Stromal cell of bone marrow (primary cell): ENCODE data around the gene CDK17.
"Not testable (repeated sequence)": the region's sequence is repeated elsewhere in the genome, so short reads cannot be mapped to it uniquely, and the experiment has no call there.

Source experiments
- DNase-seq: peaks from one replicate; pipeline ENCODE4 v3.0.0-alpha.2; 2012; ENCODE audit warnings: low read depth

Gene CDK17

GRCh38 chr12:96387981-96388380 is 12.3 kb downstream of the CDK17 start:
- DNase-seq: no peak

- no peak for DNase-seq
Measured at GRCh38 chr12:96386794-96387193, 13.4 kb downstream of the CDK17 start.

- peak; percentile 26 for DNase-seq
Measured at GRCh38 chr12:96383991-96384390, 16.2 kb downstream of the CDK17 start.

- no peak for DNase-seq
Measured at GRCh38 chr12:96383371-96383770, 16.9 kb downstream of the CDK17 start.

- DNase-seq: not testable (repeated sequence)
Measured at GRCh38 chr12:96379743-96380142, 20.5 kb downstream of the CDK17 start.

GRCh38 chr12:96378319-96378718 is 21.9 kb downstream of the CDK17 start:
- DNase-seq: no peak

GRCh38 chr12:96376865-96377264 is 23.4 kb downstream of the CDK17 start:
- DNase-seq: no peak

GRCh38 chr12:96375841-96376604 is 24.2 kb downstream of the CDK17 start:
- no peak for DNase-seq

- no peak for DNase-seq
Measured at GRCh38 chr12:96375170-96375569, 25.1 kb downstream of the CDK17 start.

GRCh38 chr12:96371790-96372699 is 28.2 kb downstream of the CDK17 start:
- DNase-seq: no peak

- DNase-seq: no peak
Measured at GRCh38 chr12:96371138-96371789, 29.0 kb downstream of the CDK17 start.

GRCh38 chr12:96368687-96369086 is 31.6 kb downstream of the CDK17 start:
- DNase-seq: no peak

GRCh38 chr12:96368233-96368632 is 32.0 kb downstream of the CDK17 start:
- no peak for DNase-seq

- no peak for DNase-seq
Measured at GRCh38 chr12:96366381-96366654, 33.9 kb downstream of the CDK17 start.

- DNase-seq: no peak
Measured at GRCh38 chr12:96365604-96366380, 34.4 kb downstream of the CDK17 start.

GRCh38 chr12:96364092-96364700 is 36.0 kb downstream of the CDK17 start:
- no peak for DNase-seq

GRCh38 chr12:96361074-96361473 is 39.2 kb downstream of the CDK17 start:
- DNase-seq: no peak

GRCh38 chr12:96360550-96360949 is 39.7 kb downstream of the CDK17 start:
- DNase-seq: no peak

- DNase-seq: no peak
Measured at GRCh38 chr12:96359328-96359727, 40.9 kb downstream of the CDK17 start.

- DNase-seq: no peak
Measured at GRCh38 chr12:96356831-96357230, 43.4 kb downstream of the CDK17 start.

GRCh38 chr12:96354844-96355534 is 45.2 kb downstream of the CDK17 start:
- DNase-seq: no peak
